Stimulated activated CD4-positive, alpha-beta T cell treated with anti-CD3 and anti-CD28 coated beads, Interleukin-4, amount 100 ng/mL, for 24 hours (primary cell): ENCODE measurements around the gene TMEM170A.
"Not testable (repeated sequence)": the region's sequence is repeated elsewhere in the genome, so short reads cannot be mapped to it uniquely, and the experiment has no call there.

ENCODE experiments used
- DNase-seq: peaks from one replicate; pipeline ENCODE4 v3.0.0-alpha.2; 2020

The TMEM170A gene

DNA sequence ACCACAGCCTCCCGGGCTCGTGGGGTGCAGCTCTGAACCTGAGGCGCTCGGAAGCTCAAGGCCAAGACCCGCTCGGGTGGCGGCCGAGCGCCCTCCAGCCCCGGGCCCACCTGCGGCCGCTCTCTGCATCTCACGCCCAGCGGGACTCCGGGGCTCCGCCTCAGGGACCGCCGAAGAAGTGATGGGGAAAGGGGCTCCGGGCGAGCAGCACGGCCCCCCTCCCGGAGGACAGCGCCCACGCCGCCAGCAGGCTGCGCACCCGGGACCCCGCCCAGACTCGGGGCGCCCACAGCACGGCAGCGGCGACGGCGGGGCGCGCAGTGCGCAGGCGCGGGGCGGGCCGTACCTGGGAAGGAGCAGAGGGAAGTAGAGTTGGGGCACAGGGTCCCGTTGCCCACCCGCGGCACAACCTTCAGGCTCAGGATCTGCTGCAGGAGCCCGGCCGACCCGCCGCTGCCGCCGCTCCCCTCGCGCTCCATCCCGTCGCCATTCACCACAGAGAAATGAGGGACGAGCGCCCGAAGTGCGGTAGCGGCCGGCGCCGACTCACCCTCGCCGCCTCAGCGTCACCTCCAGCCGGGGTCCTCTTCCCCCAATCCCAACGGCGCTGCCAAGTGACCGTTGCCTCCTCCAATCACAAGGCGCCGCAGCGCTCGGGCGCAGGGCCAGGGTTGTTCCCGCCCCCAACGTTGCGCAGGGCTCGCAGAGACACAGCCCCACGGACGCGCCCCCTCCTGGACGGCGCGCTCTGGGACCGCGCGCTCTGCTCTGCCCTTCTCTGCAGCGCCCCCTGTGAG, at the start of gene TMEM170A:
Gene TMEM170A, minus strand, starts transcription at position 568 of the 797 bp plus-strand sequence. Its CDS starts 89 bp downstream, at position 479.
- peak; percentile 99 for DNase-seq

DNA sequence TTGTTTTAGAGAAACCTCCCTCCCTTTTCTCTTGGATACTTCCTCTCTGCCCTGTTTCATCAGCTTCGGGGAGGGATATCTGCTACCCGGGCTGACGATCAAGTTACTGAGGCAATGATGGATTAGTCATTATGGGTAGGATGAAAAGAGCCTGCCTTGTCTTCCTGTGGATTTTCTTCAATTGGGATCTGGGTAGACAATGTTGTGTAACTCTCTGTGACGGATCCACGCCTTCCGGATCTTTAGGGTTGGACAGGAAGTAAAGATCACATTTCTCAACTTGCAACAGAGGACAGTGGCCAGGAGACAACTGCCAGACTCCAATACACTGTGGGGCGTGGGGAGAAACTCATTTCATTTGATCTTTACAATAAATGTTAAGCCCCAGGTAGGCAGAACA, 42.1 kb upstream of the TMEM170A start:
- DNase-seq = no peak

DNA sequence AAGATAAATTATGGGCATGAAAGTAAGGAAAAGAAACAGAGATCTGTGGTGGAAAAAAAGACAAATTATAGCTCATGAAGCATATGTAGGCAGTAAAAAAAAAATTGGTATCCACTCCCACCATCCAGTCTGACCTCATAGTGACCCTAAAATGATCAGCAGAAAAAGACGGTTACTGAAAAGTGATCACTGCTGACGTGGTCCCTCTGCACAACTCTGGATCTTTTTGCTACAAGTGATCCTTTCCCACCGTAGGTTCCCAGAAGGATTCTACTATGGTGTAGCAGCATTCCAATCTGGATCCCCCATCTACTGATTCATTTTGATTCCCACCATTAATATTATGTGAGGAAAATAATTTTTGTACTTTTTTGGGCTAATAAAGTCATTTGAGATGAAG, 41.6 kb upstream of the TMEM170A start:
- no peak for DNase-seq

DNA sequence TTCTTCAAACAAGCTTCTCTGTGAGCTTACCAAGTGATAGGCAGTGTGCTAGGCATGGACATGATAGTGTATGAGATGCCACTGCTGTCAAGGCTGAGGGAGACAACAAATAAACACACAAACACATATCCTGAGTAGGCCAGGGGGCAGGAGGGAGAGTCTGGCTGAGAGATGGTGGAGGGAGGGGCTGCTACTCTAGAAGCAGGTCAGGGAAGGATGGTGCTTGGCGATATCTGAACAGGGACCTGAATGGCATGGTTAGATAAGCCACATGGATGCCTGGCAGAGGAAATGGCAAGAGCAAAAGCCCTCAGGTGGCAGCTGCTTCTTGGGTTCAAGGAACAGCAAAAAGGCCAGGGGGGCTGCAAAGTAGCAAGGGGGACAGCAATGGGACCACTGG, 39.3 kb upstream of the TMEM170A start:
- no peak for DNase-seq

GRCh38 chr16:75502916-75503605, 38.6 kb upstream of the TMEM170A start:
- no peak for DNase-seq

DNA sequence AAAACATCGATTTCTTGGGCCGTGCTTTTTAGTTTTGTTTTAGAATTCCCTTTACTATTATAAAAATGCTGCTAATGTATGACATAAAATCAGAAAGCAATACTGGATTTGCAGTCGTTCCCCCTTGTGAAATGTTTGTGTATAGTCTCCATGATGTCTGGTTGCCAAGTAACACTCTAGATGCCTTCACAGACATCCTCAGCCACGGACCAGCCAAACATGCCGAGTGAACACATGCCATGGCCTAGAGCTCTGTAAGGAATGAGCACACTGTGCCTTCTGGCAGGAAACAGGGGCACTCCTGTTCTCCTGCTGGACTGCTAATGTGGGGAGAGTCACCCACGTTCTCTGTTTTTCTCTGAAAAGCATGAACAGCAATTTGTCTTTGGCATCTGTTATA, 37.3 kb upstream of the TMEM170A start:
- not testable (repeated sequence) for DNase-seq

DNA sequence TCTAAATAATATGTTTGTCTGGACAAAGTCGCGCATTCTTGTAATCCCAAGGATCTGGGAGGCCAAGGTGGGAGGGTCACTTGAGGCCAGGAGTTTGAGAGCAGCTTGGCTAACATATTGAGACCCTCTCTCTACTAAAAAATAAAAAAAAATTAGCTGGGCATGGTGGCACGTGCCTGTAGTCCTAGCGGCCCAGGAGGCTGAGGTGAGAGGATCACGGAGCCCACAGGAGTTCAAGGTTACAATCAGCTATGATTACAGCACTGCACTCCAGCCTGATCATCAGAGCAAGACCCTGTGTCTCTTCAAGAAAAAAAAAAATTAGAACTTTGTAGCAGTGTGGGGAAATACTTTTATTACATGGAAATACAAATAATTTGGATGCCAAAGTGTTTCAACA, 36.9 kb upstream of the TMEM170A start:
- DNase-seq = no peak

DNA sequence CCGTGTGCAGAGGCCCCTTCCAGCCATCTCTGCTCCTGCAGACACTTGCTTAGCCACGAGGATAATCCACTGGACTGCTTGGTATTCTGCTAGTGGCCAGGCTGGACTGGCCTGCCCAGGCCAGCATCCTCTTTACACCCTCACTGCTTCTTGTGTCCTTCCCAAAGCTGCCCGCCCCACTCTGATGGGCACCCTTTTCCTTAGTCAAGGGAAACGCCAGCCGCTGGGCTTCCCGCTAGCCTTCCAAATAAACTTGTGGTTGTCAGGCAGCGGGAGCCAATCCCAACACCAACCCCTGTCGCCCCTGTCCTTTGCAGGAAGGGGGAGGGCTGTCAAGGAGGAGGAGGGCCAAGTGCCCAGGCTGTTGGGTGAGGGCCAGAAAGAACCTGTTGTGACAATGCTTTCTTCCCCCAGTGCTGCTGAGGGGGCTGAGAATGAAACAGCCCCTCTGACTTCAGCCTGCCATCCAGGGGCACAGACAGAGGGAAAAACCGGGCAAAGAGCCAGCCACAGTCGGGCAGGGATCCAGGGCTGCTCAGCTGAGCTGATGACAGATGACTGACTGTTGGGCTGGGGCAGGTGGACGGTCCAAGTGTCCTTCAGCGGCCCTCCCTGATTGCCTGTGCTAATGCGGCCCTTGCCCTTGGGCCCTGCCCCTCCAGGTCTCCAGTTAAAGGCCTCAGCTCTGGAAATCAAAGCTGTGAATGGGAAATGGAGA, 34.3 kb upstream of the TMEM170A start:
- DNase-seq = not testable (repeated sequence)

DNA sequence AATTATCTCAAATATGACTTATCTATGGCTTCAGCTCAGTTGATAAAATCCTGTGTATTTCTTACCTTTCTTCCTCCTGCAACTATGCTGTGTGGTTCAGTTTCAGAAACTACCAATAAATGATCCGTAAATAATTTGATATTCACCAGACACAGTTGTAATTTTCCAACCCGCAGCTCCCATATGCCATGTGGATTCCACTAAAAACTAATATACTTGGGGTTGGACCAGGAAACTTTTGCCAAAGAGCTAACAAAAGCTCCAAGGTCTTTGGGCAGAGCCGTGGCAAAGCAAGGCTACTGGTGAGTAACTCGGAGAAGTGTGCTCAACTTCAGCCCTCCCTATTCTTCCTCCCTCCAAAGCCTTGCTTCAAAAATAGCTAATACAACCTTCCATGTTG, 33.1 kb upstream of the TMEM170A start:
- DNase-seq = no peak

DNA sequence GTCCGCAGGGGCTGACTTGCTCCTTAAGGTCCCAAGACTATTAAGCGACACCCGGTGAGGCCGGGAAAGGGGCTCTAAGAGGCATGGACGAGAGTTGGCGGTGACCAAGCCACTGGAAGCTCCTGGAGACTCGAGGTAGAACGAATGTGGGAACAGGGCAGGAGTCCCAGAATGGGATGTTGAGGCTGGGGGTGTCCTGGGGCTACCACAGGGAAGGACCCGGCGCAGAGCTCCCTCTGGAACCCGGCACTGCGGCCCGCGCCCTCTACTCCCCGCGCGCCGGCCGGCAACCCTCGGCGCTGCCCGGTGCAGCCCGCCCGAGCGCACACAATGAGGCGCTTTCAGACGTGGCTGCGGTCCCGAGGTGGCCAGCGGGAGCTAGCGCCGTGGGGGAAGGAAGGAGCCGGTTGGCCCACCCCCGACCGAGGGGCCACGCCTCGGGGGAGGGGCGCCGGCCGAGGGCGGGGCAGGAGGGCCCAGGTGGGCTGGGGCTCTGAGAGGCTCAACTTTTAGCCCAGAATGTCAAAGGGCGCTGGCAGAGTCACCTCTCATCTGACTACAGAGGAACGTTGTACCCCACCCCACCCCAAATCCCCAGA, 30.7 kb upstream of the TMEM170A start, which contains the start of gene CHST6:
Gene CHST6, minus strand, starts transcription at position 366 of the 599 bp plus-strand sequence. CDS start 15,613 bp downstream, outside the sequence.
- DNase-seq = no peak

- DNase-seq = no peak
Measured at GRCh38 chr16:75494661-75495075, 30.2 kb upstream of the TMEM170A start.

GRCh38 chr16:75494184-75494583, 29.7 kb upstream of the TMEM170A start:
- DNase-seq = no peak

GRCh38 chr16:75491876-75492275, 27.4 kb upstream of the TMEM170A start:
- DNase-seq = no peak

- DNase-seq = no peak
Measured at GRCh38 chr16:75488322-75488721, 23.8 kb upstream of the TMEM170A start.

- no peak for DNase-seq
Measured at GRCh38 chr16:75486676-75487313, 22.3 kb upstream of the TMEM170A start.

- no peak for DNase-seq
Measured at GRCh38 chr16:75486014-75486675, 21.7 kb upstream of the TMEM170A start.

- no peak for DNase-seq
Measured at GRCh38 chr16:75485230-75486013, 20.9 kb upstream of the TMEM170A start.

- no peak for DNase-seq
Measured at GRCh38 chr16:75483222-75483621, 18.7 kb upstream of the TMEM170A start.

GRCh38 chr16:75482434-75483205, 18.1 kb upstream of the TMEM170A start:
- DNase-seq = no peak

GRCh38 chr16:75481475-75481874, 17.0 kb upstream of the TMEM170A start:
- no peak for DNase-seq
